Measurements from ENCODE around the gene TM9SF4.

The TM9SF4 gene

GRCh38 chr20:32109392-32110172, at the start of gene TM9SF4:
Gene TM9SF4 (plus strand): TSS chr20:32109714. CDS start chr20:32109741, 27 bp downstream.
- peak; percentile 90 to 93 for DNase-seq

- no peak for DNase-seq
These were observed 46.7 kb upstream of the TM9SF4 start for GRCh38 chr20:32062776-32063170.

- DNase-seq: no peak
These were observed 45.8 kb upstream of the TM9SF4 start for GRCh38 chr20:32063695-32064094.

GRCh38 chr20:32064667-32065066, 44.8 kb upstream of the TM9SF4 start:
- DNase-seq: no peak

GRCh38 chr20:32067234-32067821, 42.2 kb upstream of the TM9SF4 start:
- no peak for DNase-seq

- no peak for DNase-seq
These were observed 41.3 kb upstream of the TM9SF4 start for GRCh38 chr20:32068174-32068573.

- no peak for DNase-seq
These were observed 39.8 kb upstream of the TM9SF4 start for GRCh38 chr20:32069711-32070110.

- DNase-seq: no peak
These were observed 39.2 kb upstream of the TM9SF4 start for GRCh38 chr20:32070282-32070681.

- DNase-seq: no peak
These were observed 38.8 kb upstream of the TM9SF4 start for GRCh38 chr20:32070690-32071213.

- no peak for DNase-seq
These were observed 37.9 kb upstream of the TM9SF4 start for GRCh38 chr20:32071395-32072167.

GRCh38 chr20:32072168-32072750, 37.3 kb upstream of the TM9SF4 start:
- DNase-seq: no peak

GRCh38 chr20:32075534-32075933, 34.0 kb upstream of the TM9SF4 start:
- DNase-seq: no peak

GRCh38 chr20:32077190-32077589, 32.3 kb upstream of the TM9SF4 start:
- DNase-seq: no peak

GRCh38 chr20:32078322-32078721, 31.2 kb upstream of the TM9SF4 start:
- DNase-seq: no peak

GRCh38 chr20:32078791-32079190, 30.7 kb upstream of the TM9SF4 start:
- no peak for DNase-seq

- no peak for DNase-seq
These were observed 29.8 kb upstream of the TM9SF4 start for GRCh38 chr20:32079655-32080109.

- no peak for DNase-seq
These were observed 28.7 kb upstream of the TM9SF4 start for GRCh38 chr20:32080783-32081182.

GRCh38 chr20:32083469-32083868, 26.0 kb upstream of the TM9SF4 start:
- no peak for DNase-seq

GRCh38 chr20:32087070-32087469, 22.4 kb upstream of the TM9SF4 start:
- no peak for DNase-seq

- DNase-seq: no peak
These were observed 20.8 kb upstream of the TM9SF4 start for GRCh38 chr20:32088759-32089158.

GRCh38 chr20:32089637-32090362, 19.7 kb upstream of the TM9SF4 start:
- no peak for DNase-seq

- peak; percentile 72 to 78 for DNase-seq
These were observed 17.6 kb upstream of the TM9SF4 start for GRCh38 chr20:32091888-32092346.

Data from activated CD4-positive, alpha-beta T cell treated with anti-CD3 and anti-CD28 coated beads for 4 hours (primary cell).